ENCODE data around the gene BCOR.

BCOR gene

DNA sequence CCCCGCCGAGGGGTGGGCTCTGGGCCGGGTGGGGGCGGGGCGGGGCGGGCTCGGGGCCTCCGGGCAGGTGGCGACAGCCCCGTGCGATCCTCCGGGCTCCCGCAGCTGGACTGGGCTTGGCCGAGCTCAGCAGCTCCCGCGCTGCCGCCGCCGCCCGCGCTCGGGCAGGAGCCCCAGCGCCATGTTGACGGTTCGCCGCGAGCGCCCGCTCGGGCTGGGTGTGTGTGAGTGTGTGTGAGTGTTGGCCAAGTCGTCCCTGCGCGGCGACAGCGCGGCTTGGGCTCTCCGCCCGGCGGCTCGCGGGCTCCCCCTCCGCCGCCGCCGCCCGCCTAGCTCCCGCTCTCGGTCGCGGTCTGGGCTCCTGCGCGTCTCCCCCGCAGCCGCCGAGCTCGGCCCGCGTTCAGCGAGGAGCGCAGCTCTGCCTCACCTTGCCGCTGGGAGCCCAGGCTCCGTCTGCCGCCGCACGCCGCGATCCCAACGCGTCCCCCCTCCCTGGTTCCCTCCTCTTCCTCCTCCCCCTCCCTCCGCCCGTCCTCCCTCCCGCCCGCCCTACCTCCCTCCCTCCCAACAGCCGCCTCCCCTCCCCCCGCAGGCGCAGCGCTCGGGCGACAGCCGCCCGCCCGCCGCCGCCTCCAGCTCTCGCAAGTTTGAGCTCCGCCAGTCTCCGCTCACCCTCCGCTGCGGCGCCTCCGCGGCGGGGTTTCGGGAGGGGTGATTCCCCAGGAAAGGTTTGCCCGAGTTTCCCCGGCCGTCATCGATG is at the start of gene BCOR:
TSS of gene BCOR (minus strand) at position 455 of the 760 bp plus-strand sequence. CDS start 20,029 bp downstream, outside the sequence.
- TF ChIP-seq ESRRG (CRISPR knock-in tag; IDR thresholded peaks at IDR 0.05), result no peak
- no peak for TF ChIP-seq GLIS3 (CRISPR knock-in tag; IDR thresholded peaks at IDR 0.05)
- peak; percentile 8 for ATAC-seq

DNA sequence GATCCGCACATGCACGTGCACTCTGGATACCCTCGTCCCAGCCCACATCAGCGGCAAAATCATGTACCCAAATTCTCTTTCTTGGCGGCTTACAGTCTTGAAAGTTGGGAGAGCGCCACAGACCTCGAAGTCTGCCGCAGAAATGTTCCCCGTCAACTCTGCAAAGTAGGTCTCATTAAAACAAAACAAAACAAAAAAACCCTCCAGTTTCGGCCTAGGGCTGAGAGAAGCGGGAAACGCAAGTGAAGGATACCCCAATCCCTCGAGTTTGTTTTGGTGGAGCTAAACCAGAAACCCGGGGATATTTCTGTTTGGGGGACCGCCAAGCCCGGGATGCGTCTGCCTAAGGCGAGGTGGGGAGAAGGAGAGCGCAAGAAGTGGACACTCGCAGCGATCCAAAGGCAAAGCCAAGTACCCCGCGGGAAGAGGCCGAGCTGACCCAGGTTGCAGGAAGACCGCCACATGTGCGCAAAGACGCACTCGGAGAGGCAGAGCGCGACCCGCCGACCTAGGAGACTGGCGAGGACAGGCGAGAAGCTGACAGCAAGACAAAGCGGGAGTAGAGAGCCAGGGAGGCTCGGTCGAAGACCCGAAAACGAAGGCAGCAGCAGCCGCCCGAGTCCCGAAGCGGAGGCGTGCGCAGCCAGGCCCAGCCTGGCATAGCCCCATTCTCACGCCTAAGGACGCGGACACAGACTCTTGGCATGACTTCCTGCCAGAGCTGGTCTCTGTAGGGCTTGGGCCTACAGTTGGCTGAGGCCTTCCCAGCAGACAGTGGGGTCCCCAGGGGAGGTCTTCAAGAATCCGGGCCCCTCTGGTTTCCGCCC is 49.6 kb upstream of the BCOR start:
- TF ChIP-seq ESRRG (CRISPR knock-in tag; IDR thresholded peaks at IDR 0.05), result no peak
- TF ChIP-seq ZNF8 (CRISPR knock-in tag; IDR thresholded peaks at IDR 0.05), result no peak
- TF ChIP-seq, protein P1, sequence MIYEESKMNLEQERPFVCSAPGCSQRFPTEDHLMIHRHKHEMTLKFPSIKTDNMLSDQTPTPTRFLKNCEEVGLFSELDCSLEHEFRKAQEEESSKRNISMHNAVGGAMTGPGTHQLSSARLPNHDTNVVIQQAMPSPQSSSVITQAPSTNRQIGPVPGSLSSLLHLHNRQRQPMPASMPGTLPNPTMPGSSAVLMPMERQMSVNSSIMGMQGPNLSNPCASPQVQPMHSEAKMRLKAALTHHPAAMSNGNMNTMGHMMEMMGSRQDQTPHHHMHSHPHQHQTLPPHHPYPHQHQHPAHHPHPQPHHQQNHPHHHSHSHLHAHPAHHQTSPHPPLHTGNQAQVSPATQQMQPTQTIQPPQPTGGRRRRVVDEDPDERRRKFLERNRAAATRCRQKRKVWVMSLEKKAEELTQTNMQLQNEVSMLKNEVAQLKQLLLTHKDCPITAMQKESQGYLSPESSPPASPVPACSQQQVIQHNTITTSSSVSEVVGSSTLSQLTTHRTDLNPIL (CRISPR knock-in tag; IDR thresholded peaks at IDR 0.05; ENCODE audit: low read depth), result no peak
- no peak for TF ChIP-seq SNAI2 (CRISPR knock-in tag; IDR thresholded peaks at IDR 0.05)
- TF ChIP-seq ZFP3 (CRISPR knock-in tag; IDR thresholded peaks at IDR 0.05), result no peak
- no peak for TF ChIP-seq GLIS3 (CRISPR knock-in tag; IDR thresholded peaks at IDR 0.05)
- TF ChIP-seq ZNF565 (CRISPR knock-in tag; conservative IDR thresholded peaks at IDR 0.05; ENCODE audit: low read depth), result no peak
- TF ChIP-seq PPARA (CRISPR knock-in tag; IDR thresholded peaks at IDR 0.05; ENCODE audit: borderline replicate concordance), result no peak
- TF ChIP-seq ARNTL (CRISPR knock-in tag; IDR thresholded peaks at IDR 0.05; ENCODE audit: borderline replicate concordance, low read depth), result no peak
- no peak for TF ChIP-seq ZNF70 (CRISPR knock-in tag; IDR thresholded peaks at IDR 0.05)
- TF ChIP-seq, protein P2, sequence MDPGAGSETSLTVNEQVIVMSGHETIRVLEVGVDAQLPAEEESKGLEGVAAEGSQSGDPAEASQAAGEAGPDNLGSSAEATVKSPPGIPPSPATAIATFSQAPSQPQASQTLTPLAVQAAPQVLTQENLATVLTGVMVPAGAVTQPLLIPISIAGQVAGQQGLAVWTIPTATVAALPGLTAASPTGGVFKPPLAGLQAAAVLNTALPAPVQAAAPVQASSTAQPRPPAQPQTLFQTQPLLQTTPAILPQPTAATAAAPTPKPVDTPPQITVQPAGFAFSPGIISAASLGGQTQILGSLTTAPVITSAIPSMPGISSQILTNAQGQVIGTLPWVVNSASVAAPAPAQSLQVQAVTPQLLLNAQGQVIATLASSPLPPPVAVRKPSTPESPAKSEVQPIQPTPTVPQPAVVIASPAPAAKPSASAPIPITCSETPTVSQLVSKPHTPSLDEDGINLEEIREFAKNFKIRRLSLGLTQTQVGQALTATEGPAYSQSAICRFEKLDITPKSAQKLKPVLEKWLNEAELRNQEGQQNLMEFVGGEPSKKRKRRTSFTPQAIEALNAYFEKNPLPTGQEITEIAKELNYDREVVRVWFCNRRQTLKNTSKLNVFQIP (CRISPR knock-in tag; IDR thresholded peaks at IDR 0.05; ENCODE audit: borderline replicate concordance, low read depth), result no peak
- TF ChIP-seq TCF4 (CRISPR knock-in tag; IDR thresholded peaks at IDR 0.05; ENCODE audit: borderline replicate concordance), result no peak
- TF ChIP-seq RARB (CRISPR knock-in tag; IDR thresholded peaks at IDR 0.05), result no peak
- TF ChIP-seq, protein P3, sequence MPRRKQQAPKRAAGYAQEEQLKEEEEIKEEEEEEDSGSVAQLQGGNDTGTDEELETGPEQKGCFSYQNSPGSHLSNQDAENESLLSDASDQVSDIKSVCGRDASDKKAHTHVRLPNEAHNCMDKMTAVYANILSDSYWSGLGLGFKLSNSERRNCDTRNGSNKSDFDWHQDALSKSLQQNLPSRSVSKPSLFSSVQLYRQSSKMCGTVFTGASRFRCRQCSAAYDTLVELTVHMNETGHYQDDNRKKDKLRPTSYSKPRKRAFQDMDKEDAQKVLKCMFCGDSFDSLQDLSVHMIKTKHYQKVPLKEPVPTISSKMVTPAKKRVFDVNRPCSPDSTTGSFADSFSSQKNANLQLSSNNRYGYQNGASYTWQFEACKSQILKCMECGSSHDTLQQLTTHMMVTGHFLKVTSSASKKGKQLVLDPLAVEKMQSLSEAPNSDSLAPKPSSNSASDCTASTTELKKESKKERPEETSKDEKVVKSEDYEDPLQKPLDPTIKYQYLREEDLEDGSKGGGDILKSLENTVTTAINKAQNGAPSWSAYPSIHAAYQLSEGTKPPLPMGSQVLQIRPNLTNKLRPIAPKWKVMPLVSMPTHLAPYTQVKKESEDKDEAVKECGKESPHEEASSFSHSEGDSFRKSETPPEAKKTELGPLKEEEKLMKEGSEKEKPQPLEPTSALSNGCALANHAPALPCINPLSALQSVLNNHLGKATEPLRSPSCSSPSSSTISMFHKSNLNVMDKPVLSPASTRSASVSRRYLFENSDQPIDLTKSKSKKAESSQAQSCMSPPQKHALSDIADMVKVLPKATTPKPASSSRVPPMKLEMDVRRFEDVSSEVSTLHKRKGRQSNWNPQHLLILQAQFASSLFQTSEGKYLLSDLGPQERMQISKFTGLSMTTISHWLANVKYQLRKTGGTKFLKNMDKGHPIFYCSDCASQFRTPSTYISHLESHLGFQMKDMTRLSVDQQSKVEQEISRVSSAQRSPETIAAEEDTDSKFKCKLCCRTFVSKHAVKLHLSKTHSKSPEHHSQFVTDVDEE (CRISPR knock-in tag; IDR thresholded peaks at IDR 0.05), result no peak
- TF ChIP-seq ZFP30 (CRISPR knock-in tag; IDR thresholded peaks at IDR 0.05), result no peak
- TF ChIP-seq, protein P4, sequence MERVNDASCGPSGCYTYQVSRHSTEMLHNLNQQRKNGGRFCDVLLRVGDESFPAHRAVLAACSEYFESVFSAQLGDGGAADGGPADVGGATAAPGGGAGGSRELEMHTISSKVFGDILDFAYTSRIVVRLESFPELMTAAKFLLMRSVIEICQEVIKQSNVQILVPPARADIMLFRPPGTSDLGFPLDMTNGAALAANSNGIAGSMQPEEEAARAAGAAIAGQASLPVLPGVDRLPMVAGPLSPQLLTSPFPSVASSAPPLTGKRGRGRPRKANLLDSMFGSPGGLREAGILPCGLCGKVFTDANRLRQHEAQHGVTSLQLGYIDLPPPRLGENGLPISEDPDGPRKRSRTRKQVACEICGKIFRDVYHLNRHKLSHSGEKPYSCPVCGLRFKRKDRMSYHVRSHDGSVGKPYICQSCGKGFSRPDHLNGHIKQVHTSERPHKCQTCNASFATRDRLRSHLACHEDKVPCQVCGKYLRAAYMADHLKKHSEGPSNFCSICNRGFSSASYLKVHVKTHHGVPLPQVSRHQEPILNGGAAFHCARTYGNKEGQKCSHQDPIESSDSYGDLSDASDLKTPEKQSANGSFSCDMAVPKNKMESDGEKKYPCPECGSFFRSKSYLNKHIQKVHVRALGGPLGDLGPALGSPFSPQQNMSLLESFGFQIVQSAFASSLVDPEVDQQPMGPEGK (CRISPR knock-in tag; IDR thresholded peaks at IDR 0.05; ENCODE audit: borderline replicate concordance), result no peak
- no peak for TF ChIP-seq ZC3H10 (CRISPR knock-in tag; IDR thresholded peaks at IDR 0.05)

DNA sequence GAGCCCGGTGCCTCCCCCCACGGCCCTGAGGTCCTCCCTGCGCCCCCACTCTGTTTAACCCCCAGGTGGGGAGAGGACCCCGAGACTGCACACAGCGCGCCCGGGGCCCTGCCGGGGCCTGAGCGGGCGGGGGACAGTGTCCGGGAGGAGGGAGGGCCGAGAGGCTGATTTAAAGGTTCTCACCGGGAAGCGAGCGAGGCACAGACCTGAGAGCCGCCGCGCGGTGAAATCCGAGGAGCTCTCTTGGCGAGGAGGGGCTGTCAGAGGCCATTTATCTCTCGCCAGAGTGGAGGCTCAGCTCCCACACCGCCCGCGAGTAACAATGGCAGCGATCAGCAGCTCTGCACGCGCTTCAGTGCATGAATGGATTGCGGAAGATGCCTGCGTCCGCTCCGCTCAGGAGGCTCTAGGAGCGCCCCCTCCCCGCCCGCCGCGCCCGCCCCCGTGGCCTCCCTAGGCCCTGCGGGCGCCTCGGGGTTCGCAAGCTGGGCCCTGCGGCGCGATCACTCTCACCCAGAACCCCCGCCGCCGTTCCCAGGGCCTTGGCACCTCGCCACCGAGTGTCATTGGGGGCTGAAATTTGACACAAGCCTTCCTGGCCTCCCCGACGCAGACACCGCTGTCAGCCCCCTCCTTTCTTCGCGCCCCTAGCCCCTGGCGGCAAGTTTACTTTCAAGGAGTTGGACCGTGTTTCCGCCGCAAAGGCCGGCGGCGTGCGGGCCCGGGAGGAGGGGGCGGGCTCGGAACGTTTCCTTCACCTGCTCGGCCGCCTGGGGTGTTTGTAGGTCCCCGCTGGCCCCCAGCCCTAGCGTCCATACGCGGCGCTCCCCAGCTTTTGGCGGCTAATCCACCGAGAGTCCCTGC is 48.7 kb upstream of the BCOR start:
- peak; percentile 74 for ATAC-seq
- TF ChIP-seq PPARA (CRISPR knock-in tag; IDR thresholded peaks at IDR 0.05; ENCODE audit: borderline replicate concordance), result no peak
- TF ChIP-seq ZNF70 (CRISPR knock-in tag; IDR thresholded peaks at IDR 0.05), result no peak
- TF ChIP-seq, protein P3 (CRISPR knock-in tag; IDR thresholded peaks at IDR 0.05), result no peak
- TF ChIP-seq, protein P1 (CRISPR knock-in tag; IDR thresholded peaks at IDR 0.05; ENCODE audit: low read depth), result no peak
- TF ChIP-seq, protein P4 (CRISPR knock-in tag; IDR thresholded peaks at IDR 0.05; ENCODE audit: borderline replicate concordance), result no peak
- TF ChIP-seq ISL1 (CRISPR knock-in tag; IDR thresholded peaks at IDR 0.05), result no peak
- TF ChIP-seq CSDC2 (CRISPR knock-in tag; IDR thresholded peaks at IDR 0.05), result no peak
- TF ChIP-seq ZNF565 (CRISPR knock-in tag; conservative IDR thresholded peaks at IDR 0.05; ENCODE audit: low read depth), result no peak
- no peak for TF ChIP-seq ZFP3 (CRISPR knock-in tag; IDR thresholded peaks at IDR 0.05)
- TF ChIP-seq SNAI2 (CRISPR knock-in tag; IDR thresholded peaks at IDR 0.05), result no peak
- no peak for TF ChIP-seq ZC3H10 (CRISPR knock-in tag; IDR thresholded peaks at IDR 0.05)

More for the DNA sequence above, 49.6 kb upstream of the BCOR start:
- ATAC-seq, result no peak

Measured in SK-N-SH treated with all-trans-retinoic acid at 6 μM for 48 hours (cell line).